Adrenal gland (tissue), 12 donors: ENCODE data around the gene SS18. TPM values are rescaled to one million over a fixed set of nuclear protein-coding genes. Genes with fewer than 3 reads are reported as not detected.

Experiments used
- DNase-seq, 7 donors: peaks; one replicate each; pipeline ENCODE4 v3.0.0-alpha.2; 2019 to 2020
- H3K27ac ChIP-seq, 5 donors: fragments of 200-600 bp; sonication (generic) in 4 of 5; 1 replicate in 3 of 5; 2 replicates in 2 of 5; pipeline versions ENCODE4 v1.5.1 to v1.8.0; 2016 to 2020; ENCODE audit warnings: mild to moderate bottlenecking in 1 of 5
- H3K27me3 ChIP-seq: fragments of 200-600 bp; 2 replicates; pipeline ENCODE4 v1.8.0; 2021
- H3K36me3 ChIP-seq, 2 donors: fragments of 200-600 bp; replicated peaks in 1 of 2; 1 replicate in 1 of 2; 2 replicates in 1 of 2; pipeline versions ENCODE4 v1.5.1 to v1.8.0; 2018 to 2022
- H3K4me1 ChIP-seq, 2 donors: fragments of 200-600 bp; replicated peaks in 1 of 2; 1 replicate in 1 of 2; 2 replicates in 1 of 2; pipeline versions ENCODE4 v1.5.1 to v1.8.0; 2018 to 2021
- H3K4me3 ChIP-seq, 4 donors: fragments of 200-600 bp; sonication (generic) in 3 of 4; one replicate each; pipeline ENCODE4 v1.5.1; 2016 to 2018
- H3K9me3 ChIP-seq, 3 donors: fragments of 200-600 bp; sonication (generic) in 1 of 3; replicated peaks in 1 of 3; 1 replicate in 2 of 3; 2 replicates in 1 of 3; pipeline versions ENCODE4 v1.5.1 to v1.8.0; 2016 to 2021
- POLR2A ChIP-seq, 2 donors: fragments of 450-650 bp; IDR thresholded peaks; one replicate each; pipeline ENCODE4 v1.6.1; 2017; ENCODE audit warnings: antibody characterized with exemption in 2 of 2, mild to moderate bottlenecking in 2 of 2, moderate library complexity in 1 of 2
- WGBS, 4 donors: extraction: QIAGEN DNeasy Blood & Tissue Kit in 2 of 4; methylation state at CpG; one replicate each; pipeline versions ENCODE4 v1.1.5 to v1.1.7; 2013 to 2017; 5-methylcytosine and 5-hydroxymethylcytosine counted together
- intact Hi-C, 2 donors: fragments of 100-400 bp; cut with DNase I; formaldehyde crosslinking; loops; one replicate each; pipeline versions ENCODE4 v1.14.1 to v1.15.0; 2022 to 2023
- polyA plus RNA-seq, 3 donors: library from polyadenylated mRNA; stranded (reverse); fragments of 200-250 nt in 2 of 3; fragments of 350-450 nt in 1 of 3; fragmentation: Illumina TruSeq in 1 of 3; extraction: RNeasy Lipid Tissue Mini Kit (QIAGEN cat#74804) in 1 of 3; gene quantifications; one replicate each; pipeline ENCODE4 v1.2.3, GENCODE V29; 2013 to 2014
- total RNA-seq, 9 donors: library from RNA; depleted of rRNA in 4 of 9; stranded (reverse); fragments of >200 nt in 4 of 9; fragments of 120-200 nt in 1 of 9; fragmentation: NEBNext Ultra II Directional in 1 of 9; extraction: Animal tissue kit (Norgen Biotek cat#: 25700) in 1 of 9; gene quantifications; one replicate each; pipeline versions ENCODE4 v1.1.0 to v1.2.4, GENCODE V29; 2013 to 2023
- TF ChIP-seq, protein P1 (sequence below), 6 experiments: fragments of 450-650 bp in 4 of 6; fragments of 200-600 bp in 2 of 6; sonication (generic) in 1 of 6; IDR thresholded peaks; 1 replicate in 5 of 6; 2 replicates in 1 of 6; pipeline versions ENCODE4 v1.5.1 to v1.8.0; 2016 to 2021; ENCODE audit warnings: antibody characterized with exemption in 6 of 6, mild to moderate bottlenecking in 2 of 6, moderate library complexity in 1 of 6
- donor health status: healthy with polysubstance abuse.
- donor health status: Bipolar disorder and iron deficiency.
- donor health status: DM: yes; HTN: yes; CAD: no.
- donor health status: DM: no; HTN: no; CAD: no.
- donor health status: DM: no; HTN: no; CAD: no.
- donor health status: DM: yes; HTN: yes; CAD: no.

The SS18 gene
- total and polyA plus RNA-seq, 12 donors = 34.3 to 163 (median 105) TPM

DNA sequence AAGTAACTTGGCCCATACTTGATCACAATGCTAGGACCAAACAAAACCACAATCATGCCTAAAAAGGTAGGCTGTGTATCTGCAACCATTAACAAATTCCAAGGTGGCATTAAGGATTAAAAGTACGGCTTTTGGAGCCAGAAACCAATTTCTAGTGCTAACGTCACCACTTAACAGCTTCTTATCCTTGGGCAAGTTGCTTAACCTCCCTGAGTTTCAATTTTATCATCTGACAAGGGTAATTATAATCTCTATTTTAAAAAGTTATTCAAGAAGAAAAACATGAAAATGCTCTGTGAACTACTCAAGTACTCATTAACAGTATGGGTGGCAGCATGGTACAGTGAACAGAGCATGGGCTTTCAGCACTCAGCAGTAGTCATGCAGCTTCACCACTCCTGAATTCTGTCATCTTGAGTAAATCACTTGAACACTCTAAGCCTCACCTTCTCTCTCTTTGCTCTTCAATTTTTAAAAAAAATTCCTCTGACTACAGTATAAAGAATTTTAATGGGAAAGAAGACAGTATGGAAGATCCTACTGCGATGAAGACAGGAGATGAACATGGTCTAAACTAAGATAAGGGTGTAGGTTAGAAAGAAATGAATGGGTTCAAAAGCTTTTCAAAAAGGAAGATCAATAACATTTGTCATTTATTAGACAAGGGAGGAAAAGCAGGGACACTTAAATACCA lies 69.2 kb downstream of the SS18 start:
- Histone ChIP-seq H3K27me3 (no peaks in the 10 kb centered on the region), H3K27ac (no peak overlapping the region), H3K36me3 (peaks cover 0 to 51% of the 10 kb centered on the region in 2 donors), H3K4me3 (no peak overlapping the region), H3K9me3 (no peaks in the 10 kb centered on the region), H3K4me1 (no peaks in the 10 kb centered on the region)
- WGBS, 4 donors = 82 to 94% (median 89%) methylated on average over 3 of the region's 3 CpGs
- TF ChIP-seq POLR2A (IDR thresholded peaks at IDR 0.05) = no peak
- TF ChIP-seq, protein P1, sequence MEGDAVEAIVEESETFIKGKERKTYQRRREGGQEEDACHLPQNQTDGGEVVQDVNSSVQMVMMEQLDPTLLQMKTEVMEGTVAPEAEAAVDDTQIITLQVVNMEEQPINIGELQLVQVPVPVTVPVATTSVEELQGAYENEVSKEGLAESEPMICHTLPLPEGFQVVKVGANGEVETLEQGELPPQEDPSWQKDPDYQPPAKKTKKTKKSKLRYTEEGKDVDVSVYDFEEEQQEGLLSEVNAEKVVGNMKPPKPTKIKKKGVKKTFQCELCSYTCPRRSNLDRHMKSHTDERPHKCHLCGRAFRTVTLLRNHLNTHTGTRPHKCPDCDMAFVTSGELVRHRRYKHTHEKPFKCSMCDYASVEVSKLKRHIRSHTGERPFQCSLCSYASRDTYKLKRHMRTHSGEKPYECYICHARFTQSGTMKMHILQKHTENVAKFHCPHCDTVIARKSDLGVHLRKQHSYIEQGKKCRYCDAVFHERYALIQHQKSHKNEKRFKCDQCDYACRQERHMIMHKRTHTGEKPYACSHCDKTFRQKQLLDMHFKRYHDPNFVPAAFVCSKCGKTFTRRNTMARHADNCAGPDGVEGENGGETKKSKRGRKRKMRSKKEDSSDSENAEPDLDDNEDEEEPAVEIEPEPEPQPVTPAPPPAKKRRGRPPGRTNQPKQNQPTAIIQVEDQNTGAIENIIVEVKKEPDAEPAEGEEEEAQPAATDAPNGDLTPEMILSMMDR (IDR thresholded peaks at IDR 0.05) = no peak
- intact Hi-C loops = no loop called here
- DNase-seq = no peak

GRCh38 chr18:26017929-26018328 lies 72.5 kb downstream of the SS18 start:
- TF ChIP-seq, protein P1 (IDR thresholded peaks at IDR 0.05) = peak in 2 of 6 experiments; percentile 17 to 28
- no peak for TF ChIP-seq POLR2A (IDR thresholded peaks at IDR 0.05)
- Histone ChIP-seq H3K4me1 (no peaks in the 10 kb centered on the region), H3K9me3 (no peaks in the 10 kb centered on the region), H3K27me3 (no peaks in the 10 kb centered on the region), H3K36me3 (peaks cover 0 to 39% of the 10 kb centered on the region in 2 donors), H3K27ac (no peak overlapping the region), H3K4me3 (no peak overlapping the region)
- DNase-seq = no peak
- intact Hi-C loops = no loop called here

GRCh38 chr18:26014462-26014861 lies 76.0 kb downstream of the SS18 start:
- no peak for DNase-seq
- Histone ChIP-seq H3K36me3 (peaks cover 0 to 28% of the 10 kb centered on the region in 2 donors), H3K4me1 (no peaks in the 10 kb centered on the region), H3K27ac (no peak overlapping the region), H3K9me3 (no peaks in the 10 kb centered on the region), H3K4me3 (no peak overlapping the region), H3K27me3 (no peaks in the 10 kb centered on the region)
- TF ChIP-seq POLR2A (IDR thresholded peaks at IDR 0.05) = no peak
- TF ChIP-seq, protein P1 (IDR thresholded peaks at IDR 0.05) = no peak
- intact Hi-C loops = no loop called here

GRCh38 chr18:26008619-26009018 lies 81.8 kb downstream of the SS18 start:
- no peak for TF ChIP-seq POLR2A (IDR thresholded peaks at IDR 0.05)
- TF ChIP-seq, protein P1 (IDR thresholded peaks at IDR 0.05) = no peak
- intact Hi-C loops = no loop called here
- whole genome bisulfite sequencing, 4 donors = 85 to 100% (median 98%) methylated on average over 1 of the region's 1 CpG
- Histone ChIP-seq H3K4me3 (no peak overlapping the region), H3K9me3 (no peaks in the 10 kb centered on the region), H3K27ac (no peak overlapping the region), H3K36me3 (no peaks in the 10 kb centered on the region), H3K4me1 (no peaks in the 10 kb centered on the region), H3K27me3 (no peaks in the 10 kb centered on the region)
- no peak for DNase-seq
